Measurements from ENCODE around the gene KRTAP10-2.
A peak's percentile ranks its signal among the peaks of the same experiment; 100 is the strongest.
"Not testable (repeated sequence)": the region's sequence is repeated elsewhere in the genome, so short reads cannot be mapped to it uniquely, and the experiment has no call there.

The KRTAP10-2 gene

DNA sequence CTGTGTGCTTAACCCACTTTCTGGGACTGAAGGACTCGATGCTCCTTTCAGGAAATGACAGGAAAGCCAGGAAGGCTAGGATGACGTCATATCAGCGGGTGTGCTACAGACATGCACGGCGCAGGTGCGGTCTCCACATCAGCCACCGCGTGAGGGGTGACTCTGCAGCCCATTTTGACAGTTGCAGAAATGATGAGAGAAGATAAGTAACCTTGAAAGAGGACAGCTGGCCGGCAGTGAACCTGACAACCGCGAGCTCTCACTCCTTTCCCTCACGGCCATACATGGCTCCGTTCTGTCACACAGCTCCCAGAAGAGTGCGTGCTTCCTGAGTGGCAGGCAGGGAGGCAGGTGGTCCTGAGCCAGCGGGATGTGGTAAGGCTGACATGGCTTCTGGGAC, 30.8 kb upstream of the KRTAP10-2 start:
- DNase-seq = no peak

DNA sequence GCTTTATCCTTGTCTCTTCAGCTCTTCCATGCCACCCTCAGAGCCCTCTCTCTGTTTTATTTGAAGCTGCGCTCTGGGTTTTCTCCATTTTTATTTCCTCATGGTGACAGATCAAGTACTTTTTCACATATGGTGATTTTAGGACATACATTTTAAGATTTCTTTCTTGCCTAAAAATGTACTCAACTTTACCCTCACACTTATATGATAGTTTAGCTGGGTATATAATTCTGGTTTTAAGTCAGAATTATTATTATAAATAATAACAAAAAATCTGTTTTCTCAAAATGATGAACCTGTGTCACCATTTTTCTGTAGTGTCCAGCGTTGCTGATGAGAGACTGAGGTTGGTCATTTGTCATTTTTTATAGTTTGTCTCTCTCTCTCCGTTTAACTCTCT, 29.9 kb upstream of the KRTAP10-2 start:
- no peak for DNase-seq

DNA sequence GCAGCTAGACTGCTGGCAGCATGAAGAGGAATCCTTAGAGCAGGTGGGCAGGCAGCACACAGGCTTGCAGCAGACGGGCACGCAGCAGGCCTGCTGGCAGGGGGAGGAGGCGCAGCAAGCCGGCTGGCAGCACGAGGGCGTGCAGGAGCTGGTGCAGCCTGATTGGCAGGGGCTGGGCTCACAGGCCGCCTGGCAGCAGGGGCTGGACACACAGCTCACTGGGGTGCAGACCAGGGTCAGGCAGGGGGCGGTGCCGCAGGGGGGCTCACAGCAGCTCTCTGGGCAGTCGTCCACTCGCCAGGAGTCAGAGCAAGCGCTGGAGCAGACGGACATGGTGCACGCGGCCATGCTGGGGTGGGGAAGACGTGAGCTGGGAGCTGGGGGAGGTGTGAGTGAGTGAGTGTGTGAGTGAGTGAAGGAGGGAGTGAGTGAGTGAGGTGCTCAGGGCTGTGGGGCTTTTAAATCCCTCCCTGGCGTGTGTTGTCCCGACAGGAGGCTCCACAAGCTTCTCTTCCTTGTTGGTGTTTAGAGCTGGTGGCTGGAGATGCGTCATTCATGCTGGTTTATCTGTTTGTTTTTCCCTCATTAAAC, 29.0 kb upstream of the KRTAP10-2 start, which contains the start of gene KRTAP10-5:
TSS of gene KRTAP10-5 (minus strand) at position 374 of the 591 bp plus-strand sequence. CDS start at position 348, 26 bp downstream.
- not testable (repeated sequence) for DNase-seq

DNA sequence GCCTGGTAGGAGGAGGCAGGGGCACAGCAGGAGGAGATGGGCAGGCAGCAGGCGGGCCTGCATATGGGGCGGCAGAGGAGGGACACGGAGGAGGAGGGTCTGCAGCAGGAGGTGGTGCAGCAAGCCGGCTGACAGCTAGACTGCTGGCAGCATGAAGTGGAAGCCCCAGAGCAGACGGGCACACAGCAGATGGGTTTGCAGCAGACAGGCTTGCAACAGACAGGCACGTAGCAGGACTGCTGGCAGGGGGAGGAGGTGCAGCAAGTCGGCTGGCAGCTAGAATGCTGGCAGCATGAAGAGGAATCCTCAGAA, 28.5 kb upstream of the KRTAP10-2 start:
- DNase-seq = no peak

DNA sequence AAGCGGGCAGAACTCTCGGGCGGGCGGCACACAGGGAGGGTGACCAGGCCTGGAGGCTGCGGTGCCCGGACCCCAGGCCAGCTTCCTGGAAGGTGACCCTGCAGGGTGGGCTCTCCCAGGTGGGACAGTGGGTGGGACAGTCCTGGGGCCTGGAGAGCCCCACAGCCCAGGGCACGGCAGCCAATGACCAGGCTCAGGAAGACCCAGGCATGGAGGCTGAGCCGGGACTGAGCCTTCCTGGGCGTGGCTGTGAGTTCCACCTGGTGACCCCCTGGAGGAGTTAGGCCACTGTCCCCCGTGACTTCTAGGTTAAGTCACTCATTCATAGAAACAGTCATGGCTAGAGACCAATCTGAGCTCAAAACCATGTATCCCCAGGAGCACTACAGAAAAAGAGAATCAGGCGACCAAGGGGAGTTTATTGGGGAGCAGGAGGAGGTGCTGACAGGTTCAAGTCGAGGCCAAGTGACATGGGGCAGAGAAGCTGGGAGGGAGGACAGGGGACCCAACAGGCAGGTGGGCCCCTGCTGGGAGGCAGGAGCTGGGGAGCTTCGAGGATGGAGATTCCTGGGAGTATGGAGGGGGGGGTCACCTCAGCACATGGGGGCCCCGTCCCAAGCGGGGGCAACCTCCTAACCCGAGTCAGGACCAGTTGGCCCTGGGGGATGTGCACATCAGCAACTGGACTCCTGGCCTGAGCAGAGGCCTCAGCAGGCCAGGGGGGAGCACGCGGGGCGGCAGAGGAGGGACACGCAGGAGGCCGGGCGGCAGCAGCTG, 27.9 kb upstream of the KRTAP10-2 start:
- no peak for DNase-seq

DNA sequence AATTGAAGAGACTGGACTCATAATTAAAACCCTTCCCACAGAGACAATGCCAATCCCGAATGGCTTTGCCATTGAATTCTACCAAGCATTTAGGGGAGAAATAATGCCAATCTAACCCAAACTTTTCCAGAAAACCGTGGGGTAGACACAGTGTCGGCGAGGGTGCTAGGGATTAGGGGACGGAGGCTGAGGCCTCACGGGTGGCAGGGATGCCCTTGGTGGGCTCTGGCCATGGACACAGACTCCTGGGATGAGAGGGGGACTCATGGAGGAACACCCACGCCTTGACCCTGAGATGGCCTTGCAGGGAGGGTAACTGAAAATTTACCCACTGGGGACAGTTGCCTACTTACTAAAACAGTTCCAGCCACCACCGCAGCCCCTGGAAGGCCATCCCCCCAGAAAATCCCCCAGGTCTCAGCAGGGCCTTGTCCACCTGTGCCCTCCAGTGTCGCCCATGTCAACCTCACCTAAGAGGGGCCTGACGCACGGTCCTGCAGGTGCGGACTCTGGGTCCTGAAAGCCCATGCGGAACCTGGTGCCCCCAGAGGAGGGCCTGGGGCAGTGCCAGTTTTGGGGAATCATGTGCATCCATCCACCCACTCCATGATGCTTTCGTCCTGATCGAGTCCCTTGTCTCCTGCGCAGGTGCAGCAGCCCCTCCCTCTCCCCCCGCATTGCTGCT, 27.2 kb upstream of the KRTAP10-2 start:
- no peak for DNase-seq

DNA sequence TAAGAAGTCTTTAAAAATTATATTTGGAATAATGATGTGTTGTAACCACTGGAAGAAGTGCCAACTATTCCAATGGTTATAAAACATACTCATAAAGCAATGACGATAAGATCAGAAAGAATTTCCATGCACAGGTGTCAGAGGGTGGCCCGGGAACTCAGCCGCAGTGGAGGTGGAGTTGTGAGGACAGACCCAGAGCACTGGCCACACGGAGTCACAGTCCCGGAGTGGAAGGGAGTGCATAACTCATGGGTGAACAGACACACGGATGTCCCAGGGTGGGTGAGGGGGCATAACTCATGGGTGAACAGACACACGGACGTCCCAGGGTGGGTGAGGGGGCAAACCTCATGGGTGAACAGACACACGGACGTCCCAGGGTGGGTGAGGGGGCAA, 24.7 kb upstream of the KRTAP10-2 start:
- no peak for DNase-seq

DNA sequence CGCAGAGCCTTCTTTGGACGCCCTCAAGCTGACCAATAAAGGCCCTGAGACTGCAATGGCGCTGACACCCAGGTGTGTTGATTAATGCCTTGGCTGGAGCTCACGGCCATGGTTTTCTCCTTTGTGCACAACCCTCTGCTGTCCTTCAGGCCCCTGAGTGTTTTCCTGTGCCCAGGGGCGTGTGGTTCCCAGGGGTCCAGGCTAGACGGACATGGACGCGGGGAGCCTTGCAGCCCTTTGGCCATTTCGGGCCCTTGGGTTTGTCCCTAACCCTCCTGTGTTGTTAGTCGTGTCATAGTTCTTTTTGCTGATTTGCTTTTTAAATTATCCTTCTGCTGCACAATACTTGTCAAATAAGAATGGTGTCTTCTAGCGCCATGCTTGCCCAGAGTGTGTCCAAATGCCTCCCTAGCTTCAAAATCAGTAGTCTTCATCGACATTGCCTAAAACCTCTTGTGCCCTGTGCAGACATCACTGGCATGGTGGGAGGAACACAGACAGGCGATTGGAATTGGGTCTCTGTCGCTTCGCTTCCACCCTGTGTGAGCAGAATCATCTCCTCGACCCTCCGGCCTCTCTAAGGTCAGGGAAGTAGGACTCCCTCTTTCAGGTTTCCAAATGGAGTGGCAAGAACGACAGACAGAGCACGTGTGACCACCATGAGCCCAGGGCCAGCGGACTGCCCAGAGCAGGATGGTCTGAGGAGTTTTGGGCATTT, 24.2 kb upstream of the KRTAP10-2 start:
- DNase-seq = no peak

DNA sequence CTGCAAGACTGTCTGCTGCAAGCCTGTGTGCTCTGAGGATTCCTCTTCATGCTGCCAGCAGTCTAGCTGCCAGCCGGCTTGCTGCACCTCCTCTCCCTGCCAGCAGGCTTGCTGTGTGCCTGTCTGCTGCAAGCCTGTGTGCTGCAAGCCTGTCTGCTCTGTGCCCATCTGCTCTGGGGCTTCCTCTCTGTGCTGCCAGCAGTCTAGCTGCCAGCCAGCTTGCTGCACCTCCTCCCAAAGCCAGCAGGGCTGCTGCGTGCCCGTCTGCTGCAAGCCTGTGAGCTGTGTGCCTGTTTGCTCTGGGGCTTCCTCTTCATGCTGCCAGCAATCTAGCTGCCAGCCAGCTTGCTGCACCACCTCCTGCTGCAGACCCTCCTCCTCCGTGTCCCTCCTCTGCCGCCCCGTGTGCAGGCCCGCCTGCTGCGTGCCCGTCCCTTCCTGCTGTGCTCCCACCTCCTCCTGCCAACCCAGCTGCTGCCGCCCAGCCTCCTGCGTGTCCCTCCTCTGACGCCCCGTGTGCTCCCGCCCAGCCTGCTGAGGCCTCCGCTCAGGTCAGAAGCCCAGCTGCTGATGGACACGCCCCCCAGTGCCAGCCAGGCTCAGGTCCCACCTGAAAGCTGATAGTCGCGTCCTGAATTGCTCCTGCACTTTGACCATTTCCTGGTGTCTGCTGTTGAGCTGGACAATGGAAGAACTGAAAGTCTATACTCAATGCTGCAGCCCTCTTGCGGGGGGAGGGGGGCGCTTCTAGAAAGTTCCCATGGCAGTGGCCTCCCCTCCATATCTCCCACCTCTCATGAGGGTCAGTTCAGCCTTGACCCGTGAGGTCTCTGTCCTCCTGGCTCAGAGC, 23.4 kb upstream of the KRTAP10-2 start:
- DNase-seq = no peak

DNA sequence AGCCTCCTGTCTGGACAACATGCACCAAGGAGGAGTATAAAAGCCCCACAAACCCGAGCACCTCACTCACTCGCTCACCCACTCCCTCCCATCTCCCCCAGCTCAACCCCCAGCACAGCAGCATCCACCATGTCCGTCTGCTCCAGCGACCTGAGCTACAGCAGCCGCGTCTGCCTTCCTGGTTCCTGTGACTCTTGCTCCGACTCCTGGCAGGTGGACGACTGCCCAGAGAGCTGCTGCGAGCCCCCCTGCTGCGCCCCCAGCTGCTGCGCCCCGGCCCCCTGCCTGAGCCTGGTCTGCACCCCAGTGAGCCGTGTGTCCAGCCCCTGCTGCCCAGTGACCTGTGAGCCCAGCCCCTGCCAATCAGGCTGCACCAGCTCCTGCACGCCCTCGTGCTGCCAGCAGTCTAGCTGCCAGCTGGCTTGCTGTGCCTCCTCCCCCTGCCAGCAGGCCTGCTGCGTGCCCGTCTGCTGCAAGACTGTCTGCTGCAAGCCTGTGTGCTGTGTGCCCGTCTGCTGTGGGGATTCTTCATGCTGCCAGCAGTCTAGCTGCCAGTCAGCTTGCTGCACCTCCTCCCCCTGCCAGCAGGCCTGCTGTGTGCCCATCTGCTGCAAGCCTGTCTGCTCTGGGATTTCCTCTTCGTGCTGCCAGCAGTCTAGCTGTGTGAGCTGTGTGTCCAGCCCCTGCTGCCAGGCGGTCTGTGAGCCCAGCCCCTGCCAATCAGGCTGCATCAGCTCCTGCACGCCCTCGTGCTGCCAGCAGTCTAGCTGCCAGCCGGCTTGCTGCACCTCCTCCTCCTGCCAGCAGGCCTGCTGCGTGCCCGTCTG, 22.5 kb upstream of the KRTAP10-2 start, which contains the start of gene KRTAP10-4:
TSS of gene KRTAP10-4 (plus strand) at position 100 of the 827 bp plus-strand sequence. CDS start at position 130, 30 bp downstream.
- DNase-seq = not testable (repeated sequence)

DNA sequence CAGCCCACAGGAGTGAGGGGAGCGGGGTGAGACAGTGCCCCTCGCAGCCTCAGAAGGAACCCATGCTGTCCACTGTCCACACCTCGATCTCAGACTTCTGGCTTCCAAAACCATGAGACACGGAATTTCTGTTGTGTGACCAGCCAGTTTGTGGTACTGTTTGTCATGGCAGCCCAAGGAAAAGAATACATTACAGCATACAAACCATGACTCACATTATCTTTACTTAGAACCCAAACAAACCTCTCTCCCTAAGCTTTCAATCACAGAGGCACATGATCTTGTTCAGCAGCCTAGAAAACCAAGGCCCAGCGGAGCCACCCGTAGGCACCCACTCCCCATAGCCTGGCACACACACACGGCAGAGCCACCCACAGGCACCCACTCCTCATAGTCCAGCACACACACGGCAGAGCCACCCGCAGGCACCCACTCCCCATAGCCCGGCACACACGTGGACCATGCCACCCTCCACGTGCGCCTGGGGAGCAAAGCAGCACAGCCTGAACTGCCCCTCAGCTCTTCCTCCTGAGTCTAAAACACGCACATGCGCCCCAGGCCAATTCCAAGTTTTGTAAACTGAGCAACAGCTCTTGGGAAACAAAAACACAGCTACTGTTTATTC, 21.8 kb upstream of the KRTAP10-2 start:
- DNase-seq = no peak

DNA sequence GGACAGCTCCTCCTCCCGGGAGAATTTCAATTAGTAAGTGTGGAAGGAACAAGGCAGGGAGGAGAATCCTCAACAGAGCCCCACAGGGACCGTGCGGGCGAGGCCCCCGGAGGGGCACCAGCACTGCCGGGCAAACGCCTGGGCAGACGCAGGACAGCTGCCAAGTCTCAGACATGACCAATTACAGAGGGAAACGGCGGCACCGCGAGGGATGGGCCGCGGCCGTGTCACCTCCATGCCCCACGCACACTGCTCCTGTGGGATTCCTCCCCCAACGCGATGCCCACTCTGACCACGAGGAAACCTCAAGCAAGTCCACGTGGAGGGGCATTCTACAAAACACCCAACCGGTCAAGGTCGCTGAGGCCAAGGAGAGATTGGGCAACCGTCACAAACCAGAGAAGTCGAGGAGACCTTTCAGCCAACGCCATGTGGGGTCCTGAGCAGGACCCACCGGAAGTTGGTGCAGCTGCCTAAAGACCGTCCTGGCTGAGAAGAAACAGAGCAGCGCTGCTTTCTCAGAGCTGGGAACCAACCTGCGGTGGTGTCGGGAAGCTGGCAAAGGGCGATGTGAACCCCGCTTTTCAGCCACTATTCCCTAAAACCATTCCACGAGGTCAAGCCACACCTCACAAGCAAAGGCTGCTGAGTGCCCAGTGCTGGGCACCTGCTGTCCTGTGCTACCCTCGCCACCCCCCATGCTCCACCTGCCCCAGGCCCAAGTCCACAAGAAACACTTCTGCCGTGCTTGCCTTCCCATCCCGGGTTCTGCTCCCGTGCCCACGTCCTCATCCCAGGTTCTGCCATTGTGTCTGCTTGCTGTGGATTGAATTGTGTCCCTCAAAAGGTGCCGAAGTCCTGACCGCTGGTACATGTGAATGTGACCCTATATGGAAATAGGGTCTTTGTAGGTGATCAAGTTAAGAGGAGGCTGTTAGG, 20.8 kb upstream of the KRTAP10-2 start:
- DNase-seq = no peak

DNA sequence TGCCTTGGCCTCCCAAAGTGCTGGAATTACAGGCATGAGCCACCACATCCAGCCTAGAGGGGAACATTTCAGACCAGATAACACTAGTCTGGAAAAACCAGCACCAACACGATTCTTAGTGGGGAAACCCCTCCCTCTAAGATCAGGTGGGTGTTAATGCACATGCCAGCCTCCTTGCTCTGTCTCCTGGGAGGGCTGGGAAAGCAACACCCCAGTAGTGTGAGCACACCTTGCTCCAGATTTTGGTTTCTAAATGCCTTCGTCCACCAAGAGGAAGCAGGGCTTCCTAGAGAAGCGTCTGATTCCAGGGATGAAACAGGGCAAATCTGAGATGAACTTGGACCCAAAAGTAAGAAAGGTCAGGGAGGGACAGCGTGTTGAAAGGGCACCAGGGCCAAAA, 20.0 kb upstream of the KRTAP10-2 start:
- no peak for DNase-seq

DNA sequence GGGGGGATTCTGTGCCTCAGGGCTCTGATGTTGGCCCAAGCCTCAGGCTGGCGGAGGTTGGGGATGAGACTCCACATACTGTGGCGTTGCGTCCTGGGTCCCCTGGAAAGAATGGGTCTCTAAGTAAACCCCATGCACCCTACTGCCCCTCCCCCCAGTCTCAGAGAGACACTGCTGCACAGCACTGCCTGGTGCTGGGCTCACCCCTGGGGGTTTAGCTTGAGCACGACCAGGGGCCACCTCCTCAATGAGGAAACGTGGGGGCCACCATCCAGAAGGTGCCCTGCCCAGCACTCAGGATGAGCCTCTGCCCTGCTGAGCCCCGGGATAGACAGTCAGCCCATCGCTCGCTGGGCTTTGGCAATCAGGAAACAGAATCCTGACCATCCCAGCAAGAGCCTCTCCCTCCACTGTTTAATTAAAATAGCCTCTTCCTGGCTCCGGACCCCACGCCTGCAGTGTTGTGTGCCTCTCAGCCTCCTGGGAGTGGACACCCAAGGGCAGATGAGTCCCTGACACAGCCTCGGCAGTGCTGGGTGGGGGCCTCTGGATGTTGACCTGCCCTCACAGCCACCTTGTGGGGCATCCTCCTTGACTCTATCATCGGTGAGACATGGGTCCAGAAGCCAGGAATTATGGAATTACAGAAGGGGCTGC, 18.7 kb upstream of the KRTAP10-2 start:
- no peak for DNase-seq

DNA sequence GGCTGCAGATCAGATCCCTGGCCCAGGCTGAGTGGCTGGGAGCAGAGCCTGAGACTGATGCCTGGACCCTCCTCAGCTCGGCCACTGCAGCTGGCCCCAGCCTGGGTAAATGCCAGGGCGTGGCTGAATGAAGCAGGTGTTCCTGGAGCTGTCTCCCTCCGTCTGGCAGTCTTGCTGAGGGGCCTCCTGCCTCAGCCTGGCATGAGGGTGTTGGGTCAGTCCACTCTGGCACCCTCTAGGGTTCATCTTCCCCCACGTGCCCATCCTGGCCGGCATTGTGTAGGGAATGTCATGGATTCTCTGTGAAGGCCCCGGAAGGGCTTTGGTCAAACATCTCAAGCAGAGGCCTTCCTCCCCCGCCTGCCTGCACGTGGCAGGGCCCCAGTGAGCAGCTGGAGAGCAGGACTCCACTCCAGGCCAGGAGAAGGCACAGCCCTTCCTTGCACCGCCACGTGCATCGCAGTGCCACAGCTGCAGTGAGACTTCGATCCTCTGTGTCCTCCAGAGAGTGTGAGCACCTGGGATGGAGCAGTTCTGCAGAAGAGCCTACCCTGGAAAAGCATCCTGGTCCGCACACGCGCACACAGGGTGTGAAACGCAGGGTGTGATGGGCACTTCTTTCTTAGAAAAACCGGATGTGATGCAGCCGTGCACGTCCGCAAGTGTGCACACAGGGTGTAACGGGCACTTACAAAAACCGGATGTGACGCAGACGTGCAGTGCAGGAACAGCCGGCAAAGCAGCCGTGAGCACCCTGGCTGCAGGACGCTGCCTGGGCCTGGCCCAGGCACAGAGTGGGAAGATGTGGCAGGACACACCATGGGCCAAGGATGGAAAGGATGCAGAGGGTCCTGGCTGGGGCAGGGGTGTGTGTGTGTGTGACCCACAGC, 17.6 kb upstream of the KRTAP10-2 start:
- DNase-seq = peak; percentile 13

DNA sequence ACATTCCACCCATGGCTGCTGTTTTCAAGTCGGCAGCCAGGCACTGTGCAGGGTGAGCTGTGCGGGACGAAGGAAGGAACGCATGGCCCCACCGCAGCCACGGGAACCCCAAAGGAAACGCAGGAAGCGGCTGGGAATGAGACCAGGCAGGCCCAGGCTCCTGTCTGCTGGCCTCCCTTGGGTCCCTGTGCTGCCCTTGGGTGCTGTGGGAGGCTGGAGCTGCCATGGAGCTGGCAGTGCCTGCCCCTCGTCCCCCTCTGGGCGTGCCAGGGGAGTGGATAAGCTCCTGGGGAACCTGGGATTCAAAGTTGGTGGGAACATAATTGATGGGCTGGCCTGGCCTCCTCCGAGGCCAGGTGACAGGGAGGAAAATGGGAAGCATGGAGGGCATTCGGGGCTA, 17.0 kb upstream of the KRTAP10-2 start:
- no peak for DNase-seq

DNA sequence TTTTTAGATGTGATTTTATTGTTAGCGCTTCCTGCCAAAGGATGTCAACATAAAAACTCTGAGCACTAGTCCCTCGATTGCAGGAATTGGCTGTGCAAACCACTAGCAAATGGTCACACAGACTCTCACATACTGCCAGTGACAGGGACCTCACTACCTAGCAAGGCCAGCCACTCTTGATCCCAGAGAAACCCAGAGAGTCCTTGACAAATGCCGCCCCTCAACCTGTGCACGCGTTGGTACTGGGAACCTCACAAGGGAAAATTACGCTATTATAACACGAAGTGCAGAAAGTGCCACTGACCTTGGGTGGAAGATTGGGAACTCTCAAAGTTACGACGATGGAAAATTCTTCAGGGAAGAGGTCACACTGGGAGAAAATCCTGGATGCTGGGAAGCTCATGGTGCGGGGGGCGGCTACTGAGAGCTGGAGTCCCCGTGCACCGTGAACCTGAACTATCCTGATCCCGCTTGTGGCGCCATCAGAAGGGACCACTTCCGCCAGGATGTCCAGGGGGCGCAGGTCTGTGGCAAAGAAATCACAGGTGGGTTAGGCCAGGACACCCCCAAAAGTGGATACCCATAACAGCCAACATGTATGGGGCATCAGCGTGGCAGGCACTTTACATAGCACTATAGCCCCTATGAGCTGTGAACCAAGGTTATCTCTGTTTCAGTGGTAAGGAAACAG, 16.3 kb upstream of the KRTAP10-2 start:
- DNase-seq = no peak

DNA sequence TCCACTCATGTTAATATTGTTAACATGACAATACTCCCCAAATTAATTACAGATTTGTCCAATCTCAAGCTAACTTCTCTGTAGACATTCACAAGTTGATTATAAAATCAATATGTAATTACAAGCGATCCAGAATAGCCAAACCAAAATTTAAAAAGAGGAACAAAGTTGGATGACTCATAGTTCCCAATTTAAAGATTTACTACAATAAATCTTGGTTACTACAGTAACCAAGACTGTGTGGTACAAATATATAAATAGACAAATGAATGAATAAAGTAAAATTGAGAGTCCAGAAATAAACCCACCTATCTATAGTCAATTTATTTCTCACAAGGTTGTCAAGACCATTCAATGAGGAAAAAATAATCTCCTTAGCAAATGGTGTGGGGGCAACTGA, 15.1 kb upstream of the KRTAP10-2 start:
- DNase-seq = no peak
